GM12878 (cell line): Measurements from ENCODE around the gene CAMTA1. TPM values are rescaled to one million over a fixed set of nuclear protein-coding genes. Genes with fewer than 3 reads are reported as not detected.

Experiments
- ATAC-seq: fragments of 200-7000 bp; cut with Tn5 transposase; 3 replicates; pipeline ENCODE4 v1.9.1; 2020; ENCODE audit warnings: mild to moderate bottlenecking, moderate library complexity
- BruUV-seq: library from RNA; stranded (reverse); fragments of 400-500 nt; replicated peaks from 2 replicates; lab custom pipeline; 2021; lab: Mats Ljungman, UMichigan
- CTCF ChIA-PET: fragments of 300-600 bp; sonication (Branson Sonifier 250); formaldehyde crosslinking; extraction: SDS; loops from one replicate; lab custom pipeline; 2021; ENCODE audit warnings: inconsistent platforms; lab: Yijun Ruan, JAX
- POLR2A ChIA-PET: fragments of 350-600 bp; formaldehyde crosslinking; extraction: SDS; loops from one replicate; lab custom pipeline; 2021; ENCODE audit warnings: inconsistent platforms; lab: Charles Lee
- RAD21 ChIA-PET: fragments of 300-600 bp; sonication (Branson Sonifier 250); formaldehyde crosslinking; loops from one replicate; lab custom pipeline; 2023; ENCODE audit warnings: antibody characterized with exemption; ENCODE audit not compliant: unreplicated experiment; lab: Charles Lee
- SMC1A ChIA-PET: fragments of 300-600 bp; sonication (Branson Sonifier 250); formaldehyde crosslinking; loops from one replicate; lab custom pipeline; 2023; ENCODE audit not compliant: unreplicated experiment, uncharacterized antibody; lab: Charles Lee
- DNase-seq: peaks from one replicate; pipeline ENCODE4 v3.0.0-alpha.2; 2011; ENCODE audit warnings: low read depth, low spot score
- FAIRE-seq: peaks from 3 replicates; lab custom pipeline; 2011; peaks lifted over from hg19 to GRCh38; lab: Jason Lieb, UNC
- H2AFZ ChIP-seq: 2 replicates; pipeline ENCODE4 v1.6.0; 2011; ENCODE audit warnings: low read depth, low read length, control low read depth; ENCODE audit not compliant: control insufficient read depth
- H3K27ac ChIP-seq: 2 replicates; pipeline ENCODE4 v1.5.1; 2011; ENCODE audit warnings: control low read depth; ENCODE audit not compliant: control insufficient read depth, insufficient read depth
- H3K27me3 ChIP-seq, 2 experiments: replicated peaks in 1 of 2; 2 replicates each; pipeline versions ENCODE4 v1.6.0 to v1.6.1; 2011; ENCODE audit warnings: low read length in 1 of 2; ENCODE audit not compliant: control insufficient read depth in 2 of 2, insufficient read depth in 2 of 2
- H3K36me3 ChIP-seq, 2 experiments: 2 replicates each; pipeline ENCODE4 v1.5.1; 2011; ENCODE audit warnings: low read length in 1 of 2; ENCODE audit not compliant: control insufficient read depth in 2 of 2, insufficient read depth in 2 of 2
- H3K4me1 ChIP-seq: 2 replicates; pipeline ENCODE4 v1.6.1; 2011; ENCODE audit warnings: mild to moderate bottlenecking, low read length, moderate library complexity, mixed read lengths; ENCODE audit not compliant: control insufficient read depth, insufficient read depth
- H3K4me2 ChIP-seq: 2 replicates; pipeline ENCODE4 v1.6.0; 2011; ENCODE audit warnings: control low read depth; ENCODE audit not compliant: control insufficient read depth, insufficient read depth
- H3K4me3 ChIP-seq: fragments of 200-600 bp; sonication (generic); 2 replicates; pipeline ENCODE4 v1.5.1; 2016
- H3K79me2 ChIP-seq: 2 replicates; pipeline ENCODE4 v1.6.0; 2011; ENCODE audit warnings: low read length; ENCODE audit not compliant: control insufficient read depth, insufficient read depth
- H3K9ac ChIP-seq: 2 replicates; pipeline ENCODE4 v1.8.0; 2011; ENCODE audit warnings: low read length, control low read depth, mixed read lengths; ENCODE audit not compliant: control insufficient read depth, insufficient read depth
- H3K9me3 ChIP-seq: replicated peaks from 3 replicates; pipeline ENCODE4 v1.5.1; 2011; ENCODE audit warnings: mild to moderate bottlenecking, low read length; ENCODE audit not compliant: control insufficient read depth, insufficient read depth
- H4K20me1 ChIP-seq: 2 replicates; pipeline ENCODE4 v1.6.0; 2011; ENCODE audit not compliant: control insufficient read depth, insufficient read depth
- KDM1A ChIP-seq: fragments of 200-600 bp; sonication (generic); IDR thresholded peaks from 2 replicates; pipeline ENCODE4 v1.6.1; 2016; ENCODE audit warnings: borderline replicate concordance
- KLF5 ChIP-seq: fragments of 450-650 bp; IDR thresholded peaks from 2 replicates; pipeline ENCODE4 v1.6.1; 2014; ENCODE audit warnings: mild to moderate bottlenecking; ENCODE audit not compliant: partially characterized antibody
- SMARCA5 ChIP-seq: fragments of 450-650 bp; IDR thresholded peaks from 2 replicates; pipeline ENCODE4 v1.6.1; 2017; ENCODE audit warnings: mild to moderate bottlenecking
- WGBS: methylation state at CpG from one replicate; pipeline ENCODE4 v1.1.6; 2016; ENCODE audit warnings: low lambda C conversion rate; ENCODE audit not compliant: insufficient replicate concordance, insufficient coverage; ENCODE audit errors: missing lambda C conversion rate; 5-methylcytosine and 5-hydroxymethylcytosine counted together
- in situ Hi-C: fragments of 300-500 bp; cut with MboI; formaldehyde crosslinking; loops from 9 replicates; pipeline ENCODE4 v1.14.3; 2018; ENCODE audit warnings: mixed read lengths
- intact Hi-C: fragments of 100-400 bp; cut with micrococcal nuclease; formaldehyde crosslinking; loops from one replicate; pipeline ENCODE4 v1.14.2; 2022; ENCODE audit not compliant: unreplicated experiment
- polyA plus RNA-seq, 11 experiments: library from polyadenylated mRNA; depleted of rRNA in 4 of 11; unstranded in 6 of 11; stranded (reverse) in 5 of 11; fragments of >200 nt; fragmentation: Nextera tagmentation in 4 of 11; fragmentation: Illumina TruSeq in 1 of 11; extraction: Ambion mirVana in 4 of 11; extraction: Trizol in 1 of 11; gene quantifications; 1 replicate in 1 of 11; 2 replicates in 10 of 11; pipeline versions ENCODE4 v1.2.1 to v1.2.3, GENCODE V29; 2011 to 2016; ENCODE audit warnings: inconsistent platforms in 2 of 11, missing spikeins in 2 of 11, low read depth in 1 of 11
- total RNA-seq, 4 experiments: library from RNA; depleted of rRNA in 3 of 4; stranded (reverse); fragments of >200 nt in 3 of 4; fragmentation: Illumina TruSeq in 1 of 4; extraction: Trizol in 1 of 4; gene quantifications; 2 replicates each; pipeline versions ENCODE4 v1.2.1 to v1.2.3, GENCODE V29; 2013 to 2021
- TF ChIP-seq, protein P1 (sequence below): fragments of 450-650 bp; conservative IDR thresholded peaks from 2 replicates; pipeline ENCODE4 v1.6.1; 2017; ENCODE audit warnings: mild to moderate bottlenecking, moderate library complexity
- TF ChIP-seq, protein P2 (sequence below): IDR thresholded peaks from 2 replicates; pipeline ENCODE4 v1.6.1; 2011; ENCODE audit warnings: borderline replicate concordance, low read depth, mild to moderate bottlenecking, moderate library complexity, low read length; ENCODE audit not compliant: insufficient read depth, poor library complexity, severe bottlenecking

Gene CAMTA1
- total and polyA plus RNA-seq, 10 of the 15 experiments (the other 5 are each of a cell fraction or from before 2014, with no cell fraction given): 37.7 to 148 (median 76.4) TPM

DNA sequence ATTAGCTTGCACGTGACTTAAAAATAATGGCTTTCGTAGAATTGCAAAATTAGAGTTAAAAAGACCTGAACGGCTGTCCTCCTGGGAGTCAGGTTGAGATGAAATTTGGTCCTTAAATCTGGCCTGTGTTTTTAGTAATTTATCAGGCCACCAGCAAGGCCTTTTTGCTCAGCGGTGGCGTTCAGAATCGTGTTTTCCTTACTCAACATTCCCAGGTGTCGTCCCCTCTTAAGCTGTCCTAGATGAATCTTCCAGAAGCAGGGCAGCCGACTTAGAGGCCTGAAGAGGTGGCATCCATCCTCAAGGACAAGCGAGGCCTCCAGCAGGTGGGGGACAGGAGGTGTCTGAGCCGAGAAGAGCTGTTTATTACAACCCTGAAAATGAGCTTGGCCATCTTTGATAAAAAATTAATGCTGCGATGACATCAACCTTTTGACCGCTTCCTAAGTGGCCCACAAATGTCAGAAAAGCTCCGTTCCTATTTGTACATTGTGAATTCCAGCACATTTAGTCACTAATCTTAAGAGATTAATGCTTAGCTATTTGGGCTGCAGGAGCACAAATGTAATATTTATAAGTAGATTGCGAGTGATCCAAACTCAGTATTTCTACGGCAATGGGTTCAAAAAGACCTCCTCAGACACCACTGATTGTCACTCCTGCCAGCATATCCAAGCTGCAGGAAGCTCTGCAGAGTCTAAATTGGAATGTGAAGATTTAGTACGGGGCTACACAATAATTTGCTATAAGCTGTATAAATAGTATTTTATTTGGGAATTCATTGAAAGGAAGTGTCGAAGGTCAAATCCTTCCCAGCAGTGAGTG, 641.7 kb downstream of the CAMTA1 start:
- TF ChIP-seq KLF5: no peak
- TF ChIP-seq, protein P1, sequence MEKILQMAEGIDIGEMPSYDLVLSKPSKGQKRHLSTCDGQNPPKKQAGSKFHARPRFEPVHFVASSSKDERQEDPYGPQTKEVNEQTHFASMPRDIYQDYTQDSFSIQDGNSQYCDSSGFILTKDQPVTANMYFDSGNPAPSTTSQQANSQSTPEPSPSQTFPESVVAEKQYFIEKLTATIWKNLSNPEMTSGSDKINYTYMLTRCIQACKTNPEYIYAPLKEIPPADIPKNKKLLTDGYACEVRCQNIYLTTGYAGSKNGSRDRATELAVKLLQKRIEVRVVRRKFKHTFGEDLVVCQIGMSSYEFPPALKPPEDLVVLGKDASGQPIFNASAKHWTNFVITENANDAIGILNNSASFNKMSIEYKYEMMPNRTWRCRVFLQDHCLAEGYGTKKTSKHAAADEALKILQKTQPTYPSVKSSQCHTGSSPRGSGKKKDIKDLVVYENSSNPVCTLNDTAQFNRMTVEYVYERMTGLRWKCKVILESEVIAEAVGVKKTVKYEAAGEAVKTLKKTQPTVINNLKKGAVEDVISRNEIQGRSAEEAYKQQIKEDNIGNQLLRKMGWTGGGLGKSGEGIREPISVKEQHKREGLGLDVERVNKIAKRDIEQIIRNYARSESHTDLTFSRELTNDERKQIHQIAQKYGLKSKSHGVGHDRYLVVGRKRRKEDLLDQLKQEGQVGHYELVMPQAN: no peak
- TF ChIP-seq SMARCA5: no peak
- TF ChIP-seq KDM1A: no peak
- TF ChIP-seq, protein P2, sequence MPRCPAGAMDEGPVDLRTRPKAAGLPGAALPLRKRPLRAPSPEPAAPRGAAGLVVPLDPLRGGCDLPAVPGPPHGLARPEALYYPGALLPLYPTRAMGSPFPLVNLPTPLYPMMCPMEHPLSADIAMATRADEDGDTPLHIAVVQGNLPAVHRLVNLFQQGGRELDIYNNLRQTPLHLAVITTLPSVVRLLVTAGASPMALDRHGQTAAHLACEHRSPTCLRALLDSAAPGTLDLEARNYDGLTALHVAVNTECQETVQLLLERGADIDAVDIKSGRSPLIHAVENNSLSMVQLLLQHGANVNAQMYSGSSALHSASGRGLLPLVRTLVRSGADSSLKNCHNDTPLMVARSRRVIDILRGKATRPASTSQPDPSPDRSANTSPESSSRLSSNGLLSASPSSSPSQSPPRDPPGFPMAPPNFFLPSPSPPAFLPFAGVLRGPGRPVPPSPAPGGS: no peak
- DNase-seq: no peak
- no TSS peak for BruUV-seq
- RAD21 ChIA-PET: no interaction called here
- Histone ChIP-seq H3K36me3 (no peaks in the 10 kb centered on the region), H3K4me3 (no peak overlapping the region), H3K27me3 (no peaks in the 10 kb centered on the region), H3K4me2 (no peak overlapping the region), H3K9me3 (no peaks in the 10 kb centered on the region), H2AFZ (no peak overlapping the region), H3K9ac (no peak overlapping the region), H3K4me1 (no peaks in the 10 kb centered on the region), H4K20me1 (no peaks in the 10 kb centered on the region), H3K27ac (no peak overlapping the region), H3K79me2 (no peaks in the 10 kb centered on the region)
- in situ Hi-C loops: no loop called here
- WGBS: 41% methylated on average over 16 of the region's 17 CpGs
- no peak for ATAC-seq
- SMC1A ChIA-PET: interaction anchor here (0.5 to 0.6 kb wide), 2 partner anchors 329 to 1643 kb away, joined by 3 read pairs; no protein-coding TSS in a partner anchor
- CTCF ChIA-PET: no interaction called here
- POLR2A ChIA-PET: no interaction called here
- FAIRE-seq: no peak
- intact Hi-C loops: no loop called here
